ENCODE measurements around the gene ZFAND3.

The ZFAND3 gene

DNA sequence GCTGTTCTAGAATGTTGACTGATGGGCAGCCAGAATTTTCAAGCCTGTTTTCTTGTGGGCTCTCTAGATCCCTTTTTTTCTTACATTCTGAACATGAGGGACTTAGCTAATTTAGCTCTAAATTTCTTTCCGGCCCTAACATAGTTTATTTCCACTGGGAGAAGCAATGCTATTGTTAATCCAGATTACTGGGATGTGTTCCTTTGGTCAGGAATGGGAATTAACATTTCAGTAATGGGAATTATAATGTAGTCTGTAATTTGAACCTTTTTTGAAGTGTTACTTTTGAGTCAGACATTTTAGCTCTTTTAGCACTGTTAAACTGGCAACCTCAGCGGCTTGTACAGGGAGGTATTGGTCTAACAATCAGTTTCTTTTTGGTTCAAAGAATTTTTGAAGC, 7.5 kb downstream of the ZFAND3 start:
- TF ChIP-seq, protein P1, sequence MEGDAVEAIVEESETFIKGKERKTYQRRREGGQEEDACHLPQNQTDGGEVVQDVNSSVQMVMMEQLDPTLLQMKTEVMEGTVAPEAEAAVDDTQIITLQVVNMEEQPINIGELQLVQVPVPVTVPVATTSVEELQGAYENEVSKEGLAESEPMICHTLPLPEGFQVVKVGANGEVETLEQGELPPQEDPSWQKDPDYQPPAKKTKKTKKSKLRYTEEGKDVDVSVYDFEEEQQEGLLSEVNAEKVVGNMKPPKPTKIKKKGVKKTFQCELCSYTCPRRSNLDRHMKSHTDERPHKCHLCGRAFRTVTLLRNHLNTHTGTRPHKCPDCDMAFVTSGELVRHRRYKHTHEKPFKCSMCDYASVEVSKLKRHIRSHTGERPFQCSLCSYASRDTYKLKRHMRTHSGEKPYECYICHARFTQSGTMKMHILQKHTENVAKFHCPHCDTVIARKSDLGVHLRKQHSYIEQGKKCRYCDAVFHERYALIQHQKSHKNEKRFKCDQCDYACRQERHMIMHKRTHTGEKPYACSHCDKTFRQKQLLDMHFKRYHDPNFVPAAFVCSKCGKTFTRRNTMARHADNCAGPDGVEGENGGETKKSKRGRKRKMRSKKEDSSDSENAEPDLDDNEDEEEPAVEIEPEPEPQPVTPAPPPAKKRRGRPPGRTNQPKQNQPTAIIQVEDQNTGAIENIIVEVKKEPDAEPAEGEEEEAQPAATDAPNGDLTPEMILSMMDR (IDR thresholded peaks at IDR 0.05), result no peak
- DNase-seq (ENCODE audit: low spot score), result no peak
- Histone ChIP-seq H3K4me3 (no peak overlapping the region), H3K27ac (no peak overlapping the region)

DNA sequence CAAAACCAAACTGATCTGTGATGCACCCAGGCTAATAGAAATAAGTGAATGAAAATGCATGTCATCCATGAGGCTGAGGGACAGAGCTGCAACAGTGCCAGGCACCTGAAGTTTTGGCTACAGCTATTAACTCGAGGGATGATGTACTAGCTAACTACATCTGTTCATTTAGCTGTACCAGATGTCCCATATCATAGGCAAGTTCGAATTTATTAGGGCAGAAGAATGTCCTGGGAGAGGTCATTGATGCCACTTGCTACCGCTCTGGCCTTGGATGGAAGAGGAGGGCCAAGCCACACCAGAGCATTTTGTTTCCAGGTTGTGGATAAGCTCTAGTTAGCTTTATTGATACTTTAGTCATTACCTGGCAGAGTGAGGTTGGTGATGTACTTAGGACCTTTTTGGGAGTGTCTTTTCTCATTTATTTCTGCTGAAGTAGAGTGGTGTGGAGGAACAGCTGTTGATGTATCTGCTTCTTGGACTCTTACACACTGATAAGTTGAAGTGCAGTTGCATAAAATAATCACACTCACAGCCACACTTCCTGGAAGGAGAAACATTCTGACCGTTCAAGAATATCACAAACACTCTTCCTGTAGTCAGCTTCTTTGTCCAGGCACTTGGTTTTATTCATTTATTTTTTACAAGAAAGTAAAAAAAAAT, 8.2 kb downstream of the ZFAND3 start:
- no peak overlapping the region for H3K27ac ChIP-seq
- no peak for DNase-seq (ENCODE audit: low spot score)
- H3K4me3 ChIP-seq, result no peak overlapping the region
- TF ChIP-seq, protein P1 (IDR thresholded peaks at IDR 0.05), result no peak

DNA sequence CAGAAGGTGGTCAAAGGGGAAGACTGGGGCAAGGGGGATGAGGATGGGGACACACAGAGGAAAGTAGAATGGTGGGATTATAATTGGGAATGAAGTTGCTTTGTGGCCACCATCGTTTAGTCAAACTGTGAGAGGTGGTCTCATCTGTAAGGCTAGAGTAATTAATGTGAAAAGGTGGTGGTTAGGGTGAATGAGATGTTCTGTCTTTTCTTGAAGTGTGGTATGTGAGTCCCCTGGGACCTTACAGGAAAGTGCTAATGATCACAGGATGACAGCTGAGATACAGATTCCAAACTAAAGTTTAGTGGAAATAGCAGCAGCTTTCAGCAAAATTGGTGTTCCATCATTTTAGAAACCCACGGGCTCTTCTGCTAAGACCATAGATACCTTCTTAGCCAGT, 10.7 kb downstream of the ZFAND3 start:
- DNase-seq (ENCODE audit: low spot score), result no peak

DNA sequence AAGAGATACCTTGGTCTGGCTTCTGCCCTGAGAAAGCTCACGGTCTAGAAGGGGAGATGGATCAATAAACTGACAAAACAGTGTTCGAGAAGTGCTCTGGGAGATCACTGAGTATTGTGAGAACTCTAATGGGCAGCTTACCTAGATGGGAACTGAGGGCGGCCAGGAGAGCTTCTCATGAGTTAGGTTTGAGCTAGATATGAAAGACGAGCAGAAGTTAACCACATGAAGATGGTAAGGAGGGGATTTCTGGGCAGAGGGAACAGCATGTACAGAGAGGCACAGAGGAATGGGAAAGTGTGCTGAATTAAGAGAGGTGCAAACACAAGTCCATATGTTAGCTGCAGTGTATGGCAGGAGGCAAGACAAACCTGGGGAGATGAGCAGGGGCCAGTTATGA, 11.9 kb downstream of the ZFAND3 start:
- DNase-seq (ENCODE audit: low spot score), result no peak
- H3K27ac ChIP-seq, result no peak overlapping the region
- TF ChIP-seq, protein P1 (IDR thresholded peaks at IDR 0.05), result no peak
- H3K4me3 ChIP-seq, result no peak overlapping the region

More for the DNA sequence above, 10.7 kb downstream of the ZFAND3 start:
- Histone ChIP-seq H3K4me3 (no peak overlapping the region), H3K27ac (no peak overlapping the region)
- TF ChIP-seq, protein P1 (IDR thresholded peaks at IDR 0.05), result no peak

DNA sequence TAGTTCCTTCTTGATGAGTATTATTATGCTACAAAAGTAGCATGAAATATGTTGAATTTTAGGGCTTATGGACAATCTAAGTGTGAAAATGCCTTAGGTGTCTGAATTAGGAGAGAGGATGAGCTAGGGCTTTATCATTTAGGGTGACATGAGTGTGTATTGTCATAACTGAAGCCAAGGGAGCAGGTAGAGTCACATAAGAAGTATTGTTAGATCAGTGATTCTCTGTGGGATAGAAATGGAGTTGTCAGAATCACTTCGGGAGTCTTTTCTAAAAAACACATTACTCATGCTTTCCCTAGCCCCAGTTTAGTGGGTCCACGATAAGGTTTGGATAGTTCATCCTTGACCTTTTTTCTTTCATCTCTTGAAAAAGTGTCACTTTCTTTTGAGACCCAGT, 16.4 kb downstream of the ZFAND3 start:
- Histone ChIP-seq H3K4me3 (no peak overlapping the region), H3K27ac (no peak overlapping the region)
- no peak for DNase-seq (ENCODE audit: low spot score)
- TF ChIP-seq, protein P1 (IDR thresholded peaks at IDR 0.05), result no peak

DNA sequence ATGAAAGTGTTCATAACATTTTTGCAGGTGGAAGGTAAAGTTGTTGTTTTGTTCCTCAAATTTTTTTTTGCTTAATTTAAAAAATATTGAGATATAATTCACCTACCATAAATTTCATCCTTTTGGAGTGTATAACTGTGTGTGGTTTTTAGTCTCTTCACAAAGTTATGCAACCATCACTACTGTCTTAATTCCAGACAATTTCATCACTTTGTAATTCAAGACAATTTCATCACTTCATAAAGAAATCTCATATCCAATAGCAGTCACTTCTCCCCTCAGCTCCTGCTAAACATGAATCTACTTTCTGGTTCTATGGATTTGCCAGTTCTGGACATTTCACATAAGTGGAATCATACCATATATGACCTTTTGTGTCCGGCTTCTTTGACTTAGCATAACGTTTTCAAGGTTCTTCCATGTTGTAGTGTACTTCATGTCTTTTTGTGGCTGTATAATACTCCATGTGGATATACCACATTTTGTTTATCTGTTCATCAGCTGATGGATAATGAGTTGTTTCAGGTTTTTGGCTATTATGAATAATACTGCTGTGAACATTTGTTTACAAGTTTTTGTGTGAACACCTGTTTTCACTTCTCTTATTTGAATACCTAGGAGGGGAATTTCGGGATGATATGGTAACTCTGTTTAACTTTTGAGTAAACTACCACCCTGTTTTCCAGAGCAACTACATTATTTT, 18.8 kb downstream of the ZFAND3 start:
- no peak for DNase-seq (ENCODE audit: low spot score)
- TF ChIP-seq, protein P1 (IDR thresholded peaks at IDR 0.05), result no peak
- no peak overlapping the region for H3K27ac ChIP-seq
- no peak overlapping the region for H3K4me3 ChIP-seq
